Mononuclear cell (primary cell): ENCODE data around the gene SLC36A3. TPM values are rescaled to one million over a fixed set of nuclear protein-coding genes. Genes with fewer than 3 reads are reported as not detected.

Experiments used
- H3K27me3 ChIP-seq: 2 replicates; pipeline ENCODE4 v1.6.0; 2011; ENCODE audit warnings: low read length, control low read depth; ENCODE audit not compliant: insufficient read depth
- H3K4me1 ChIP-seq: 2 replicates; pipeline ENCODE4 v1.5.1; 2011; ENCODE audit warnings: mild to moderate bottlenecking, low read length, control low read depth; ENCODE audit not compliant: insufficient read depth
- H3K4me3 ChIP-seq: 2 replicates; pipeline ENCODE4 v1.5.1; 2011; ENCODE audit warnings: mild to moderate bottlenecking, low read length, moderate library complexity
- H3K9me3 ChIP-seq: 2 replicates; pipeline ENCODE4 v1.5.1; 2011; ENCODE audit warnings: low read depth, mild to moderate bottlenecking, control low read depth, low read length
- total RNA-seq: library from RNA; depleted of rRNA; stranded (reverse); fragments of >200 nt; gene quantifications from one replicate; pipeline ENCODE4 v1.2.3, GENCODE V29; 2012

SLC36A3 gene
- total RNA-seq, 1 donor, result not detected

GRCh38 chr5:151285683-151286082 lies 17.9 kb downstream of the SLC36A3 start:
- H3K27me3 ChIP-seq, result no peaks in the 10 kb centered on the region
- no peak overlapping the region for H3K4me3 ChIP-seq
- H3K9me3 ChIP-seq, result no peaks in the 10 kb centered on the region
- H3K4me1 ChIP-seq, result no peaks in the 10 kb centered on the region

DNA sequence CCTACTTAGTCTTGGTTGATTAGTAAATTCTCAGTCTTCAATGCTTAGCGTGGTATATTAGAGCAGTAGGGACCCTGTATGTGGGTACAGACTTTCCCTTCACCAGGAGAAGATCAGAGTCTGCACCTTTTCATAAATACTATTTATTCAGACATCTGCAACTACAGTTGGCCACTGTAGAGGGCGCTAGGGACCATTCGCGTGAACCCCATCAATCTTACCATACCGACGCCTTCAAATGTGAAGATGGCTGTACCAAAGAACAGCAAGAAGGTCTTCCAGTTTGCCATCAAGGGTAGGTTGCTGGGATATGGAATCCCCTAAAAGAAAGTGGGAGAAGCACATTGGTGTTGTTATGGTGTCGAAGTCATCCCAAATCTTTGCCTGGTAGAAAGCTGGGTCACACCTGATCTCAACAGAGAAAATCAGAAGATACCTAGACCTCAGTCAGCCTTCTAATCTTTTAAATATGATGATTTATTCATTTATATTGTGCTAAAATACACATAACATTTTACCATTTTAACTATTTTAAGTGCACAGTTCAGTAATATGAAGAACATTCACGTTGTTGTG lies 19.1 kb downstream of the SLC36A3 start:
- Histone ChIP-seq H3K4me3 (no peak overlapping the region), H3K9me3 (no peaks in the 10 kb centered on the region), H3K4me1 (no peaks in the 10 kb centered on the region), H3K27me3 (no peaks in the 10 kb centered on the region)

- Histone ChIP-seq H3K9me3 (no peaks in the 10 kb centered on the region), H3K4me1 (no peaks in the 10 kb centered on the region), H3K4me3 (no peak overlapping the region), H3K27me3 (no peaks in the 10 kb centered on the region)
Observed at GRCh38 chr5:151283120-151283825, 20.3 kb downstream of the SLC36A3 start.

- Histone ChIP-seq H3K9me3 (no peaks in the 10 kb centered on the region), H3K4me3 (no peak overlapping the region), H3K27me3 (no peaks in the 10 kb centered on the region), H3K4me1 (no peaks in the 10 kb centered on the region)
Observed at GRCh38 chr5:151281001-151281639, 22.4 kb downstream of the SLC36A3 start.

DNA sequence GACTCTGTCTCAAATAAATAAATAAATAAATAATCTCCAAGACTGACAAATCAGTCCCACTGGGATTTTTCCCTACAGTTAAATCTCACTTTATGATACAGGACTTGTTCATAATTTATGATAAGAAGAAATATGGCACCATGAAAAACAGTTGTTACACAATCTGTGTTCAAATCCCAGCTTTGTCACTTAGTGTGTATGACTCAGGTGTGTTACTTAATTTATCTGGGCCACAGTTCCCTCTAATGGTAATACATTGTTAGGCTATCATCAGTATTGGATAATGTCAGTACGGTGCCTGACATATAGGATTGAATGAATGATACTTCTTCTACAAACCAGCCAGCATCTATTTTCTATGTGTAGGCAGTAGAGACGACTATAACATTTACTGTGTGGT lies 23.1 kb downstream of the SLC36A3 start:
- Histone ChIP-seq H3K27me3 (no peaks in the 10 kb centered on the region), H3K4me1 (no peaks in the 10 kb centered on the region), H3K9me3 (no peaks in the 10 kb centered on the region), H3K4me3 (no peak overlapping the region)

- Histone ChIP-seq H3K27me3 (no peaks in the 10 kb centered on the region), H3K4me3 (no peak overlapping the region), H3K4me1 (no peaks in the 10 kb centered on the region), H3K9me3 (no peaks in the 10 kb centered on the region)
Observed at GRCh38 chr5:151278845-151279244, 24.7 kb downstream of the SLC36A3 start.

- no peaks in the 10 kb centered on the region for H3K27me3 ChIP-seq
- H3K4me3 ChIP-seq, result no peak overlapping the region
- H3K4me1 ChIP-seq, result peaks cover under 1% of the 10 kb centered on the region
- no peaks in the 10 kb centered on the region for H3K9me3 ChIP-seq
Observed at GRCh38 chr5:151275803-151276202, 27.8 kb downstream of the SLC36A3 start.

GRCh38 chr5:151274666-151275065 lies 28.9 kb downstream of the SLC36A3 start:
- H3K4me1 ChIP-seq, result peaks cover 3% of the 10 kb centered on the region
- H3K9me3 ChIP-seq, result no peaks in the 10 kb centered on the region
- no peak overlapping the region for H3K4me3 ChIP-seq
- H3K27me3 ChIP-seq, result no peaks in the 10 kb centered on the region

DNA sequence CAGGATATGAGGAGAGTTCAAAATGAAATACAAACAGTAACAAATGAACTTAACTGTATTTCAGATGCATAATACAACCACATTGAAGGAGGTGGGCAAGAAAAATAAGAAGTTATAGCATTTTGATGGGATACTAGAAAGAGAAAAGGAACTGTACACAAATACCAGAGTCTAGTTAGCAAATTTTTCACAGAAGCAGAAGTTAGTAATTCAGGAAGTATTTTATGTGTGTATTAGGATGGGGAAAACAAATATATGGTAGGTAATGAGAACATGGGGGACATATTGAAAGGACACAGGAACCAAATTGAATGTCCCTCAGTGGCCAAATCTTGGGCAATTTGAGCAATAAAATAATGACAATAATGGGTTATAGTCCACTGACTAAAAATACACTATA lies 32.2 kb downstream of the SLC36A3 start:
- H3K4me1 ChIP-seq, result peaks cover 3% of the 10 kb centered on the region
- H3K27me3 ChIP-seq, result no peaks in the 10 kb centered on the region
- H3K9me3 ChIP-seq, result no peaks in the 10 kb centered on the region
- H3K4me3 ChIP-seq, result no peak overlapping the region

DNA sequence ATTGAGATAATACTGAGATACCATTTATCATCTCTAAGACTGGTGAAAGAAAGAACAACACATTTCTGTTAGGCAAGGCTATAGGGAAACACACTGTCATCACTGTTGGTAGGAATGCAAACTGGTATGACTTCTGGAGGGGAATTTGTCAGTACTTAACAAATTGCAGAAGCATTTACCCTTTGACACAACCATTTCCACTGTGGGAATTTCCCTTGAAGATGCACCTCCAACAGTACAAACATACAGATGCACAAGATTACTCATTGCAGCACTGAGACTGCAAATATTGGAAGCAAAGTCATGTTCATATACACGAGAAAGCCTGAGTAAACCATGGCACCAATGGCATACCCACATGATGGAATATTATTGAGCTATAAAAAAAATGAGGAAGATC lies 33.0 kb downstream of the SLC36A3 start:
- Histone ChIP-seq H3K4me1 (peaks cover 3% of the 10 kb centered on the region), H3K4me3 (no peak overlapping the region), H3K27me3 (no peaks in the 10 kb centered on the region), H3K9me3 (no peaks in the 10 kb centered on the region)

DNA sequence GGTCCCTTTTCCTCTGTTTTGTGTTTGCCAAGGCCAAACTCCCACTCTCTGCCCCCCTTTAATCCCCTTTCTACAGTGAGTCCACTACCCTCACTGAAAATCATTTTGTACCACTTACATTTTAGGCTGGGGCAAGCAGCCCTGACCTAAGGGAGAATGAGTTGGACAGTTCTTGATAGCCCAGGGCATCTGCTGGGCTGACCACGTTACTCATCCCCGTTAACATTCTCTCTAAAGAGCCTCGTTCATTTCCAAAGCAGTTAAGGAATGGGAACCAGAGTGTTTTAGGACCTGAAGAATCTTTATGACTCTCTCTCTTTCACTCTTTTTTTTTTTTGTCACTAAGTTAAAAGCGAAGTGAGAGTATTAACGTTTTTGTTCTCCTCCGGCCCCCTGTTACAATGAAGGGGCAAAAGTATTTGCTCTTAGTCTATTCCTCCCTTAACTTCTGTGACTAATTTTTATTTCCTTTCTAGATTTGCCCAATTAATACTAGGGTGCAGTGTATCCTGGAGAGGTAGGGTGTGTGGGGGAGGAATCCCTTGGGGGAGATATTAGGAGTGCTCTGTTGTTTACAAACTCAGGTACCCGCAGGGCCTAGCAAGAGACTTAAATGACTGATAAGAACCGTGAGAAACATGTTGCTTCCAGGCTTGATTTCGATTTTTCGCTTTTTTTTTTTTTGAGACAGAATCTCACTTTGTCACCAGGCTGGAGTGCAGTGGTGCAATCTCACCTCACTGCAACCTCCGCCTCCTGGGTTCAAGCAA lies 35.9 kb downstream of the SLC36A3 start:
- H3K9me3 ChIP-seq, result no peaks in the 10 kb centered on the region
- no peaks in the 10 kb centered on the region for H3K27me3 ChIP-seq
- H3K4me1 ChIP-seq, result peaks cover 22% of the 10 kb centered on the region
- no peak overlapping the region for H3K4me3 ChIP-seq

- no peak overlapping the region for H3K4me3 ChIP-seq
- peaks cover 22% of the 10 kb centered on the region for H3K4me1 ChIP-seq
- H3K27me3 ChIP-seq, result no peaks in the 10 kb centered on the region
Observed at GRCh38 chr5:151264113-151264512, 39.5 kb downstream of the SLC36A3 start.

GRCh38 chr5:151262532-151262931 lies 41.0 kb downstream of the SLC36A3 start:
- no peak overlapping the region for H3K4me3 ChIP-seq
- H3K27me3 ChIP-seq, result no peaks in the 10 kb centered on the region
- peaks cover 38% of the 10 kb centered on the region for H3K4me1 ChIP-seq
- no peaks in the 10 kb centered on the region for H3K9me3 ChIP-seq

More at GRCh38 chr5:151264113-151264512, 39.5 kb downstream of the SLC36A3 start:
- no peaks in the 10 kb centered on the region for H3K9me3 ChIP-seq

GRCh38 chr5:151259931-151260330 lies 43.6 kb downstream of the SLC36A3 start:
- H3K27me3 ChIP-seq, result no peaks in the 10 kb centered on the region
- no peaks in the 10 kb centered on the region for H3K9me3 ChIP-seq
- no peak overlapping the region for H3K4me3 ChIP-seq
- peaks cover 62% of the 10 kb centered on the region for H3K4me1 ChIP-seq

- H3K9me3 ChIP-seq, result no peaks in the 10 kb centered on the region
- peaks cover 62% of the 10 kb centered on the region for H3K4me1 ChIP-seq
- no peak overlapping the region for H3K4me3 ChIP-seq
- no peaks in the 10 kb centered on the region for H3K27me3 ChIP-seq
Observed at GRCh38 chr5:151258816-151259215, 44.8 kb downstream of the SLC36A3 start.
